ENCODE measurements around the gene CFL2. TPM values are rescaled to one million over a fixed set of nuclear protein-coding genes. Genes with fewer than 3 reads are reported as not detected.

CFL2 gene
- total and polyA plus RNA-seq, 2 of the 13 experiments (the other 11 are each of a cell fraction or from before 2014, with no cell fraction given), result 114 to 158 TPM

GRCh38 chr14:34715127-34715863, 902 bp upstream of the CFL2 start (continued):
- TF ChIP-seq AKNA (CRISPR knock-in tag; IDR thresholded peaks at IDR 0.05; ENCODE audit: borderline replicate concordance) (no peak), POLR2G (IDR thresholded peaks at IDR 0.05; ENCODE audit: low read depth, low read length) (no peak), SETDB1 (CRISPR knock-in tag; IDR thresholded peaks at IDR 0.05; ENCODE audit: borderline replicate concordance) (no peak), ZSCAN22 (CRISPR knock-in tag; IDR thresholded peaks at IDR 0.05) (no peak), ELF4 (CRISPR knock-in tag; IDR thresholded peaks at IDR 0.05; ENCODE audit: borderline replicate concordance) (0 out of 2 replicates have a peak, but pooled peaks have one; percentile 3), SPEN (CRISPR knock-in tag; IDR thresholded peaks at IDR 0.05; ENCODE audit: low read depth) (no peak), GFI1 (CRISPR knock-in tag; IDR thresholded peaks at IDR 0.05; ENCODE audit: borderline replicate concordance) (no peak), SOX5 (CRISPR knock-in tag; IDR thresholded peaks at IDR 0.05; ENCODE audit: borderline replicate concordance) (no peak), MAF1 (CRISPR knock-in tag; IDR thresholded peaks at IDR 0.05; ENCODE audit: borderline replicate concordance) (no peak), BHLHE40 (IDR thresholded peaks at IDR 0.05; ENCODE audit: low read length) (no peak), SMAD1 (CRISPR knock-in tag; IDR thresholded peaks at IDR 0.05; ENCODE audit: borderline replicate concordance, low read depth) (no peak), ONECUT2 (CRISPR knock-in tag; IDR thresholded peaks at IDR 0.05) (no peak), ZBTB7A (CRISPR knock-in tag; IDR thresholded peaks at IDR 0.05) (no peak), NR2F6 (IDR thresholded peaks at IDR 0.05) (no peak), NR2F6 (CRISPR knock-in tag; IDR thresholded peaks at IDR 0.05) (no peak), ETV5 (CRISPR knock-in tag; IDR thresholded peaks at IDR 0.05; ENCODE audit: borderline replicate concordance) (no peak), ZNF879 (CRISPR knock-in tag; IDR thresholded peaks at IDR 0.05) (no peak), ZSCAN9 (CRISPR knock-in tag; IDR thresholded peaks at IDR 0.05; ENCODE audit: borderline replicate concordance) (0 out of 2 replicates have a peak, but pooled peaks have one; percentile 3), FOXO1 (CRISPR knock-in tag; IDR thresholded peaks at IDR 0.05) (no peak), ZNF496 (CRISPR knock-in tag; IDR thresholded peaks at IDR 0.05; ENCODE audit: insufficient replicate concordance) (no peak)
- TF ChIP-seq, protein P1, sequence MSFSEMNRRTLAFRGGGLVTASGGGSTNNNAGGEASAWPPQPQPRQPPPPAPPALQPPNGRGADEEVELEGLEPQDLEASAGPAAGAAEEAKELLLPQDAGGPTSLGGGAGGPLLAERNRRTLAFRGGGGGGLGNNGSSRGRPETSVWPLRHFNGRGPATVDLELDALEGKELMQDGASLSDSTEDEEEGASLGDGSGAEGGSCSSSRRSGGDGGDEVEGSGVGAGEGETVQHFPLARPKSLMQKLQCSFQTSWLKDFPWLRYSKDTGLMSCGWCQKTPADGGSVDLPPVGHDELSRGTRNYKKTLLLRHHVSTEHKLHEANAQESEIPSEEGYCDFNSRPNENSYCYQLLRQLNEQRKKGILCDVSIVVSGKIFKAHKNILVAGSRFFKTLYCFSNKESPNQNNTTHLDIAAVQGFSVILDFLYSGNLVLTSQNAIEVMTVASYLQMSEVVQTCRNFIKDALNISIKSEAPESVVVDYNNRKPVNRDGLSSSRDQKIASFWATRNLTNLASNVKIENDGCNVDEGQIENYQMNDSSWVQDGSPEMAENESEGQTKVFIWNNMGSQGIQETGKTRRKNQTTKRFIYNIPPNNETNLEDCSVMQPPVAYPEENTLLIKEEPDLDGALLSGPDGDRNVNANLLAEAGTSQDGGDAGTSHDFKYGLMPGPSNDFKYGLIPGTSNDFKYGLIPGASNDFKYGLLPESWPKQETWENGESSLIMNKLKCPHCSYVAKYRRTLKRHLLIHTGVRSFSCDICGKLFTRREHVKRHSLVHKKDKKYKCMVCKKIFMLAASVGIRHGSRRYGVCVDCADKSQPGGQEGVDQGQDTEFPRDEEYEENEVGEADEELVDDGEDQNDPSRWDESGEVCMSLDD (CRISPR knock-in tag; IDR thresholded peaks at IDR 0.05; ENCODE audit: borderline replicate concordance), result no peak

All from HepG2 (cell line).